SK-N-SH treated with all-trans-retinoic acid at 6 μM for 48 hours (cell line): ENCODE measurements around the gene GSDMA.

Experiments
- PPARA ChIP-seq: fragments of 250-450 bp; sonication (Bioruptor Pico); IDR thresholded peaks from 2 replicates; pipeline ENCODE4 v1.5.0; 2020; ENCODE audit warnings: mild to moderate bottlenecking, borderline replicate concordance
- RARB ChIP-seq: fragments of 250-450 bp; sonication (Bioruptor Pico); IDR thresholded peaks from 2 replicates; pipeline ENCODE4 v1.8.0; 2021; ENCODE audit warnings: mild to moderate bottlenecking, moderate library complexity
- ZFP3 ChIP-seq: fragments of 250-450 bp; sonication (Bioruptor Pico); IDR thresholded peaks from 2 replicates; pipeline ENCODE4 v1.5.0; 2020; ENCODE audit warnings: mild to moderate bottlenecking, moderate library complexity
- ZFP30 ChIP-seq: fragments of 450-650 bp; formaldehyde crosslinking; IDR thresholded peaks from 2 replicates; pipeline ENCODE4 v1.5.0; 2022; ENCODE audit warnings: mild to moderate bottlenecking, moderate library complexity
- TF ChIP-seq, protein P1 (sequence below): fragments of 250-450 bp; sonication (Bioruptor Pico); IDR thresholded peaks from 2 replicates; pipeline ENCODE4 v1.8.0; 2020; ENCODE audit warnings: mild to moderate bottlenecking, moderate library complexity, borderline replicate concordance

DNA sequence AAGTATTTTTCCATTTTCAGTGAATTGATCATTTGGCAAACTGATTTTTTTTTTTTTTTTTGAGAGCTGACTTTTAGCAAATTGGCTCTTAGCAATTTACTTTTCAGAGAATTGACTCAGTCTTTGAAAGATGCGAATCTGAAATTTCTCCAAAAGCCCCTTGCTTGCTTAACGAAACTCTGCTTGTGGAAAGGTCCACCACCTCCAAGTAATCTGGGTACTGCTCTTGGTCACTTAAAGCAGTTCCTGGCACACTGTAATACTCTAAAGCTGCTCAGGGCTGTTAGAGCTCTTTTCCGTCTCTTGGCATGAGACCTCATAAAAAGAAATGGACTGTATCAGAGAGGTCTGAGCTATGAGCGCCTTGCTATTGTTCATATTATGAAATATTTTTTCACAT lies 47.2 kb upstream of the GSDMA start:
- TF ChIP-seq ZFP30 (CRISPR knock-in tag): no peak
- no peak for TF ChIP-seq PPARA (CRISPR knock-in tag)
- TF ChIP-seq ZFP3 (CRISPR knock-in tag): no peak
- TF ChIP-seq, protein P1, sequence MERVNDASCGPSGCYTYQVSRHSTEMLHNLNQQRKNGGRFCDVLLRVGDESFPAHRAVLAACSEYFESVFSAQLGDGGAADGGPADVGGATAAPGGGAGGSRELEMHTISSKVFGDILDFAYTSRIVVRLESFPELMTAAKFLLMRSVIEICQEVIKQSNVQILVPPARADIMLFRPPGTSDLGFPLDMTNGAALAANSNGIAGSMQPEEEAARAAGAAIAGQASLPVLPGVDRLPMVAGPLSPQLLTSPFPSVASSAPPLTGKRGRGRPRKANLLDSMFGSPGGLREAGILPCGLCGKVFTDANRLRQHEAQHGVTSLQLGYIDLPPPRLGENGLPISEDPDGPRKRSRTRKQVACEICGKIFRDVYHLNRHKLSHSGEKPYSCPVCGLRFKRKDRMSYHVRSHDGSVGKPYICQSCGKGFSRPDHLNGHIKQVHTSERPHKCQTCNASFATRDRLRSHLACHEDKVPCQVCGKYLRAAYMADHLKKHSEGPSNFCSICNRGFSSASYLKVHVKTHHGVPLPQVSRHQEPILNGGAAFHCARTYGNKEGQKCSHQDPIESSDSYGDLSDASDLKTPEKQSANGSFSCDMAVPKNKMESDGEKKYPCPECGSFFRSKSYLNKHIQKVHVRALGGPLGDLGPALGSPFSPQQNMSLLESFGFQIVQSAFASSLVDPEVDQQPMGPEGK (CRISPR knock-in tag): no peak
- TF ChIP-seq RARB (CRISPR knock-in tag): no peak
